GM18508 (cell line): Measurements from ENCODE around the gene UGT3A2.
"Not testable (repeated sequence)": the region's sequence is repeated elsewhere in the genome, so short reads cannot be mapped to it uniquely, and the experiment has no call there.

Source experiments
- ATAC-seq: cut with Tn5 transposase; IDR thresholded peaks from one replicate; pipeline ENCODE4 v1.9.1; 2021; ENCODE audit warnings: moderate number of reproducible peaks; ENCODE audit not compliant: insufficient read depth, unreplicated experiment

UGT3A2 gene

GRCh38 chr5:36054647-36055046 is 12.0 kb downstream of the UGT3A2 start:
- ATAC-seq = no peak

- ATAC-seq = no peak
These were observed 14.1 kb downstream of the UGT3A2 start for GRCh38 chr5:36052538-36052937.

DNA sequence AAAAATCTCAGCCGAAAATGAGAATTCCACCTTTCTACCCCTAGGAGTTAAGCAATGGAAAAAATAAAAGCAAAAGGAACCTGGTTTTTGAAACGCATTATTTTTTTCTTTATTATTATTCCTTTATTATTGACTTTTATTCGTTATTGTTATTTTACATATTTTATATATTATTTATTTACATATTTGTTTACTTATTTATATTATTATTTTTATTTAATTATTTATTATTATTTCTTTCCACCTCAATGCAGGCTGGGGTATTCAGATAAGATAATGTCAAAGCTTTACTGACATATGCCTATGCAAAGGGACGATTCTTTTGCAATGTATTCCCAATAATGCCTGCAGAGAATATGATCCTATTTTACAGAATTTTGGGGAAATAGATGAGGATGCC is 16.7 kb downstream of the UGT3A2 start:
- no peak for ATAC-seq

DNA sequence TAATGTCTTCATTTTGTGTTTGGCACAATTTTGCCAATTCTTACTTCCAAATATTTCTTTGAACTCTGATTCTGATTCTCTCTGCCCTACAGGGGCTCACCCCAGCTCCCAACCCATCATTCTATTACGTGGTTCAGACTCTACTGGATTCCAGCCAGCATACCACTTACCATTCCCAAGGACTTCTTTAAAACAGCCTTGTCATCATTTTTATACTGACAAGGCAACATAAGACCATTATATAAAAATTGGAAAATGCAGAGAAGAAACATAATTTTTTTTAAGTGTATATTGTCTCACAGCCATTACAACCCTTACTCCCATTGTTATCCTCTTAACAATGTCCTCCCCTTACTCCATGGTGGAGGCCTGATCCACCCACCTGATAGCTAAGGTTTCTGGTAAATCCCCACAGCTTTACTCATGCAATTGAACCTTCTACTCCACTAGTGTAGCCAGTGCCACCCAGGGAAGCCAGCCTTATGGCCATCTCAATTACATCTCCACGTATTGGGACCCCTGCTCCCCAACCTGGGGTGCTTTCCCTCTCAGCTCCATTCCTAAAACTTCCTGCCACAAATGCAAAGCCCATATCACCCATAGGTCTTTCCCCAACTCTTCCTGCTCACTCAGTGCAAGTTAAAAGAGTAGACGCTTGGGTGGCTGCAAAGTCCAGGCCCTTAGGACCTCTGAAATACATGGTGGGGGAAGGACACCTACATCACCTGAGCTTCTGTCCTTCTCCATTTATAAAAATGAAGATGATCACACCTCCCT is 19.1 kb downstream of the UGT3A2 start:
- ATAC-seq = no peak

DNA sequence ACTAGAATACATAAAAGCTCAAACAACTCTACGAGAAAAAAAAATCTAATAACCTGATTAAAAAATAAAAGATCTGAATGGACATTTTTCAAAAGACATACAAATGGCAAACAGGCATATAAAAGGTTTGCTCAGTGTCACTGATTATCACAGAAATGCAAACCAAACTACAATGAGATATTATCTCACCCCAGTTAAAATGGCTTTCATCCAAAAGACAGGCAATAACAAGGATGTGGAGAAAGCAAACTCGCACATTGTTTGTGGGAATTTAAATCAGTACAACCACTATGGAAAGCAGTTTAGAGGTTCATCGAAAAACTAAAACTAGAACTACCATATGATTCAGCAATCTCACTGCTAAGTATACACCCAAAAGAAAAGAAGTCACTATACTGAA is 20.8 kb downstream of the UGT3A2 start:
- ATAC-seq = no peak

GRCh38 chr5:36041537-36041845 is 25.2 kb downstream of the UGT3A2 start:
- ATAC-seq = no peak

DNA sequence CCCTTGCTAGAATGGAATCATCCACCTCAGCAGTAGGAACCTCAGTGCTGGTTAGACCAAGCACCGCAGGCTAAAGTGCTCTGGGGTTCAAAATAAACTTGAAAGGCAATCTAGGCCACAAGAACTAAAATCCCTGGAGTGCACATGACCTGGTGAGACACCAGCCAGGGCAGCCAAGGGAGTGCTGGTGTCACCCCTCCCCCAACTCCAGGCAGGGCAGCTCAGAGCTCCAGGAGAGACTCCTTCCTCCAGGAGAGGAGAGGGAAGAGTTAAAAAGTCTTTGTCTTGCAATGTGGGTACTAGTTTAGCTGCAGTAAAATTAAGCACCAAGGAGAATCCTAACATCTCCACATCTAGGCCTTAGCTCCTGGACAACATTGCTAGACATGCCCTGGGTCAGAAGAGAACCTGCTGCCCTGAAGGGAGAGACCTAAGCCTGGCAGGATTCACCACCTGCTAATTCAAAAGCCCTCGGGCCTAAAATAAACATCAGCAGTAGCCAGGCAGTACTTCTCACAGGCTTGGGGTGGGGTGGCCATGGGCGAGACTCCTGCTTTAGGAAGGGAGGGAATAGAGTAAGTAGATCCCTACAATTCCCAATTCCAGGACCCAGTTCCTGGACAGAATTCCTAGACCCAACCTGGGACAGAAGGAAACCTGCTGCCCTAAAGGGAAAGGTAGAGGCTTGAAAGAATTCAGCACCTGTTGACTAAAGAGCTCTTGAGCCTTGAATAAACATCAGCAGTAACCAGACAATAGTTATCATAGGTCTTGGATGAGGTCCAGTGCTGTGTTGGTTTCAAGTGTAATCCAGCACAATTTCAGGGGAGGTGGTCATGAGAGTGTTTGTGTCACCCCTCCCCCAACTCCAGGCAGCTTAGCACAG is 25.8 kb downstream of the UGT3A2 start:
- no peak for ATAC-seq

DNA sequence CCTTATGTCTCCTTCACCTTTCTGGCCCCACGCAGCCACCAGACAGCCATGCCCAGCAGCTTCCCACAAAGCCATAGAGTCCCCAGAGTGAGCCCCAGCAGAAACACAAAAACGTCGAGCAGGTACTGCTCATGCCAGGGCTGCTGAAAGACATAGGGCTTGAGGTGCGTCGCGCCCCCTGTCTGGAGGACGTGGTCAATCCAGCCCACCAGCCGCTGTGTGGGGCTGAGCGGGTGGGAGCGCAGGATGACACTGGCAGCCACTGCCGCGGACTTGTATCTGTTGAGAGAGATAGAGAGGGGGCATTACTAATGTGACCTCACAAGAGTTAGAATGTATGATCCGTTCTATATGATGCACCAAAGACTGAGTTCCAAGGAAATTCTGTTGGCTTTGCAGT is 31.0 kb downstream of the UGT3A2 start:
- no peak for ATAC-seq

DNA sequence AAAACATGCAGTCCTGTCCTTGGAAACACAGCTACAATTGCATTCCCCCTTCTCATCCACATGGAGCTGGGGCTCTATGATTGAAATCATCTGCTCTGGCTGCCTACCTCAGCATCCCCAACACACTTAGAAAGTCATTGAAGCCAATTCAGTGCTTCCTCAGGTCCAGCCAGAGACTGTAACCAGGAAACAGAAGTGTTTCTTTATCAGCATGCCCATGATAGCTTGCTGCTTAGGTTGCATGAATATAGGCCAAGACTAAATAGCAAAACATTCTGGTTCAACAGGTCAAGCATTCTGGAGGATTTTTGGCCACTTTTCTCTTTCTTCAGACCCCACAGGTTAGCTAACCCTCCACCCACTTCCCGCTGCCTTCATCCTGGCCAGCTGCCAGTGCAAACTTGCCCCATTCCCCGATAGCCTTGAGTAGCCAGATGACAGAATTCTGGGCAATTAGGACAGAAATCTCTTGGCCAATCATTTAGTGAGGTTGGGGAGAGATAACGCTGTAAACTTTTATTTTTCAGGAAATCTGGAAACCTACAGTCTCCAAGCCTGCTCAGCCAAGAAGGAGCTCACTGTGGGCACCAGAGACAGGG is 32.0 kb downstream of the UGT3A2 start:
- not testable (repeated sequence) for ATAC-seq

DNA sequence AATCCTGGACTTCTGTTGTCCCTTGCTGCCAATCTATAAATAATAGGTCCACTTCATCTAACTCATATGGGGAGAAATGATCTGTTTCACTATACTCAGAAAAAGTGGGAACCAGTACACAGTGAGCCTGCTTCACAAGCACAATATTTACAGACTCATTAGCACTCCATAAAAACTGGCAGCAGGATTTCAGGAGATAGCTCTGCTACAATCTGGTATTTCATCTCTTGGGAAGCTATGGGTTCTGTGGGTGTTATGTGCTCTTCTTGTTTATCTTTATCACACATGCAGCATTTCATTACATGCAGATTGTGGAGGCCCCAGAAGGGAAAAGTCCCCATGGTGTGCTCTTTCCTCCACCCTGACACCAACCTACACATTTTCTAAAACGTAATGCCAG is 33.2 kb downstream of the UGT3A2 start:
- no peak for ATAC-seq

DNA sequence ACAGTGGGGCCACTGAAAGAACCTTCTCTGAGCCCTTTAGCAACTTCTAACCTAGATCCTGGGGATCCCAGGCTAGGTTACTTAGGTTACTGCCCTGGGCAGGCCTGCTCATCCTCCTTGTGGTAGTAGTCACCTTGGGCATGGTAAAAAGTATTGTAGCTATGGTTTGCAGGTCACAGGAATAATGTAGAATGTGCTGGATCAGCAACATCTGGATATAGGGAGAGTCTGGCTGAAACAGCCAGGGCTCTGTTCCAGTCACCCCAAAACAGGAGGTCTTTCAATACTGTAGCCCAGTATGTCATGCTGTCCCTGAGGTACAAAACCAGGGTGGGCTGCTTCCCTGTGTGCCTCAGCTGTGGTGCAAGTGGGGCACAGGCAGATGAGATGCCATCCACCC is 33.6 kb downstream of the UGT3A2 start:
- no peak for ATAC-seq

DNA sequence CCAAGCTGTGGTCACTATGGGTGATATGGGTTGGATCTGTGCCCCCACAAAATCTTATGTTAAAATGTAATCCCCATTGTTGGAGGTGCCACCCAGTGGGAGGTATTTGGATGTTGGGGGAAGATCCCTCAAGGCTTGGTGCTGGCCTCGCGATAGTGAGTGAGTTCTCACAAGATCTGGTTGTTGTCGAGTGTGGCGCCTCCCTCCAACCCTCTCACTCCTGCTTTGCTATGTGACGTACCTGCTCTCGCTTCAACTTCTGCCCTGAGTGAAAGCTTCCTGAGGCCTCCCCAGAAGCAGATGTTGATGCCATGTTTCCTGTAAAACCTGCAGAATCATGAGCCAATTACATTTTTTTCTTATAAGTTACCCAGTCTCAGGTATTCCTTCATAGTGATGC is 35.5 kb downstream of the UGT3A2 start:
- ATAC-seq = no peak

DNA sequence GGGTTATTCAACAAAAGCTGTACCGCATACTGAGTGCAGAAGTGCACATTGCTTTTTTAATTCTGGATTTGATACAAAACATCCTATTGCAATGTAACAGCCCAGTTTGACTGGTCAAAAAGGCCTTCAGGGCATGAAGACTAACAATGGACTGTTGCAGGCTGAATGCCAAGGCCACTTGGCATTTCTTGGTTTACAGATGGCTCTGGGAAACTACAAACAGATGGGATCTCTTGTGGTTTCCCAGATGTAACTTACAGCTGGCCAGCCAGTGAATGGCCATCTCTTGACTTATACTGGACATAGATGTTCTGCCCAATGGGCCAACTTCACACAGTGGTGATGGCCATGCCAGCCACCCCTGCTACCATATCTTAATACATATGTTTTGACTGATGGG is 36.8 kb downstream of the UGT3A2 start:
- no peak for ATAC-seq

DNA sequence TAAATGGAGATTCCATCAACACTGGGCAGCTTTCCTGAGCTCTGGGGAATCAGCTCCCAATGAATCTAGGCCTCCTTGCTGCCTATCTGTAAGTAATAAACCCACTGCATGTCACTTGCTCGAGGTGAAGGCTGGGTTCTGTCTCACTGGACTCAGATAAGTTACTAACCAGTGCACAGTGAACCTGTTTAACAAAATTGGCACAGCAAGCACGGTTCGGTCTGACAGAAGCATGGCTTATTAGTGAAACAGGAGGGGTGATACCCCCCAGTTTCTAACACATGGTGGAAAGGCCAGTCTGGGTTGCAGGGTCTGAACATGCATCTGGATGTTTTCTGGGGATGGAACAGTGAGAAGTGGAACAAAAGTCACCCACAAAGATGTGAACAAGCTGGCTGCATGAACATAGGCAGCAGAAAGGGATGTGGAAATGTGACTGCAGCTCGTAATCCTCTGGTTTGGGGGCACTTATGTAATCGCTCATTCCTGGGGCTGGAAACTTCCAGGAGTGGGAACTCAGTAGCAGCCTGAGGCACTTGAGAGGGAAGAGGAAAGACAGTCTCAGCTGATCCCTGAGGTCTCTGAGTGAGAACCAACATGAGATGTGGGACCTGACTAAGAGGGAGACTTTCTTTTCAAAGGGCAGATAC is 37.7 kb downstream of the UGT3A2 start:
- no peak for ATAC-seq

- no peak for ATAC-seq
These were observed 39.0 kb downstream of the UGT3A2 start for GRCh38 chr5:36027711-36028110.

- no peak for ATAC-seq
These were observed 39.8 kb downstream of the UGT3A2 start for GRCh38 chr5:36026706-36027465.

DNA sequence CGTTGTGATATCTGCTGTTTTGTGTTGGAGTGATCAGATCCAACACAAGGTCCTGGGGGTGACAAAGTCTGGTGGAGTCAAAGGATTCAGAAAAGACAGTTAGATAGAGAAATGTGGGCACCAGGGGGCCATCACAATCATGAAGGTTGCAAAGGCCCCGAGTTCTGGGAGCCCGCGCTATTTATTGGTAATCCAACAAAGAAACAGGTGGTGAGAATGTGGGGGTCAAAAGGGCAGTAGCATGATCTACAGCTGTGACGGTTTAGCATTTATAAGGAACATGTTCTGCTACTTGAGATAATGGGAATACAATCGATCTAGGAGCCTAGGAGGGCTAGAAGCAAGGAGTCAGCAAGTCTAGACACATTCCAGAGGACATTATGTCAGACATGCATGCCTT is 44.4 kb downstream of the UGT3A2 start:
- not testable (repeated sequence) for ATAC-seq

- ATAC-seq = not testable (repeated sequence)
These were observed 47.1 kb downstream of the UGT3A2 start for GRCh38 chr5:36019584-36019983.

DNA sequence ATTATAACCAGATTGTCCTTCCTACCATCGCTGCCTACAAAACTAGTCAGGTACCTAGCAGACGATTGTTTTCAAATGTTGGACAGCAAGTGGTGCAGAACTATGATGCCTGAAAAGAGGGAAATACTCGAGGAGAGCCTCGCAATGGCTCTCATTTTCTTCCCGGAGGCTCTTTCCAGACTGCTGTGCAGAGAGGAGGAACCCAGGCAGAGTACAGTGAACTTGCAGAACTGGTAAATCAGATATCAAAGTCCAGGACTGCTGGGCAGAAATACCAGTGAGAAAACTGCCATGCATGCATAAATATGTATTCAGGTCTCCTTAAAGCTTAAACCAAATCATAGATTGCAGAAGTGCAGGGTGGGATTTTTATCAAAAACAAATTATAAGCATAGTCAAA is 49.1 kb downstream of the UGT3A2 start:
- no peak for ATAC-seq

DNA sequence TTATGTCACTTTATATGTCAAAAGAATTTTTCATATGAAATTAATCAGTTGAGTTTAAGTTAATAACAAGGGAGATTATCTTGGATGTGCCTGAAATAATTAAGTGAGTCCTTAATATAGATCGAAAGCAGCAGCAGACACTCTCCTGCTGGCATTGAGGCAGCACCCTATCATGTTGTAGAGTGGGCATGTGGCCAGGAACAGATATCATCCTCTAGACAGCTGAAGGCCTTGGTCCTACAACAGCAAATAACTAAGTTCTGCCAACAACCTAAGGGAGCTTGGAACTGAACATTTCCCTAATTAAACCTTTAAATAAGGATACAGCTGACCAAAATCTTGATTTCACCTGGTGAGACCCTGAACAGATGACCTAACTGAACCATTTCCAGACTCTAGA is 49.7 kb downstream of the UGT3A2 start:
- no peak for ATAC-seq
